Erythroblast (primary cell): Measurements from ENCODE around the gene TAS2R31.

Source experiments
- GATA1 ChIP-seq: IDR thresholded peaks from 2 replicates; pipeline ENCODE4 v1.6.1; 2011; ENCODE audit warnings: low read depth, mild to moderate bottlenecking, control low read depth, low read length, moderate library complexity
- POLR2A ChIP-seq: IDR thresholded peaks from 2 replicates; pipeline ENCODE4 v1.6.1; 2011; ENCODE audit warnings: mild to moderate bottlenecking, low read length

GRCh38 chr12:11031307-11031706, at the start of gene TAS2R31:
- TF ChIP-seq POLR2A (no peak), GATA1 (no peak)
